Measurements from ENCODE around the gene MRPL36.

DNA sequence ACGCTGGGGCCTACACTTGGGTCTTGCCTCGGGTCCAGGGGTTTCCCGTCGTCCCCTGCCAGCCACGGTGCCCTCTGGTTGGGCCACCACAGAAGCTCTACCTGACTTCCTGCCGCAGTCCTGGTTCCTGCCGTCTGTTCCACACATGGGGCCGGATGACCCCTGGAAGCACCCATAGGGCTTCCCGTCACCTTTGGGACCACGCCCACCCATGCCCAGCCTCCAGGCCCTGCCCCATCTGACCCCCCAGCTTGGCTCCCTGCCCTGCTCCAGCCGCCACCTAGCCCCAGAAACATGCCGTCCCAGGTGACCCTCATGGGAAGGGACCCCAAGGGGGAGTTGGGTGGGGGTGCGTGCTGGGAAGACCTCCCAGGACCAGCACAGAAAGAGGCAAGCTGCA, 13.7 kb downstream of the MRPL36 start:
- TF ChIP-seq TAF1 (IDR thresholded peaks at IDR 0.05; ENCODE audit: borderline replicate concordance, low read depth, low read length) (no peak), POLR2A (IDR thresholded peaks at IDR 0.05; ENCODE audit: low read depth, low read length) (no peak)

Data from GM12892 (cell line).